ENCODE data around the gene HOXA11.

DNA sequence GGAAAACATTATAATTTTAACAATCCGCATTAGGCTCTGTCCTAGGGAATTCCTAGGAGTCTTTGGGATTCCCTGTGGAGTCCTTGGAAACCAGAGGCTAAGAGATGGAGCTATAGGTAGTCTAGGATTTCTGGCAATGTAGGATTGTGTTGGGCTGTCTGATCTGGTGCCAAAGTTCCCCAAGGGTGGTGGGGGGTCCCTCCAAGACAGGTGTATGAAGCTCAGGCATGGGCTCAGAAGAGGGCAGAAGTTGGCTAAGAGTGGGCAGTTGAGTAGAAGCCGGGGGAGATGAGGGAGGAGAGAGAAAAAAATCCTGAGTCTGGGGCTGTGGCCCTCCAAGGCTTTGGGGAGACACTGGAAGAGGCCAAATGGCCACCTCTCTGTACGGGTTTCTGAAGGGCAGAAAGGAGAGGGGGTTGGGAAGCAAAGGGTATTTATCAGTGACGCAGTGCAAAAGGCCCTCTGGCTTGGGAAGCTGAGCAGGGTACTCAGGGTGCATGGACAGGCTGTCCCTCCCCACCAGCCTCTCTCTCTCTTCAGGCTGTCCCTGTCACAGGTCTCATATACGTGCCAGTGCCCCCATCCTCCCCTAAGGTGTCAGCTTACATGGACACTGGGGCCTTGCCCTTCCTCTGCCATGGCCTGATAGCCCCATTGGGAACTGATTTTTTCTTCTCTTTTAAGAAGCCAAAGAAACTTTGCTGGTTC, 38.4 kb downstream of the HOXA11 start:
- TF ChIP-seq, protein P1, sequence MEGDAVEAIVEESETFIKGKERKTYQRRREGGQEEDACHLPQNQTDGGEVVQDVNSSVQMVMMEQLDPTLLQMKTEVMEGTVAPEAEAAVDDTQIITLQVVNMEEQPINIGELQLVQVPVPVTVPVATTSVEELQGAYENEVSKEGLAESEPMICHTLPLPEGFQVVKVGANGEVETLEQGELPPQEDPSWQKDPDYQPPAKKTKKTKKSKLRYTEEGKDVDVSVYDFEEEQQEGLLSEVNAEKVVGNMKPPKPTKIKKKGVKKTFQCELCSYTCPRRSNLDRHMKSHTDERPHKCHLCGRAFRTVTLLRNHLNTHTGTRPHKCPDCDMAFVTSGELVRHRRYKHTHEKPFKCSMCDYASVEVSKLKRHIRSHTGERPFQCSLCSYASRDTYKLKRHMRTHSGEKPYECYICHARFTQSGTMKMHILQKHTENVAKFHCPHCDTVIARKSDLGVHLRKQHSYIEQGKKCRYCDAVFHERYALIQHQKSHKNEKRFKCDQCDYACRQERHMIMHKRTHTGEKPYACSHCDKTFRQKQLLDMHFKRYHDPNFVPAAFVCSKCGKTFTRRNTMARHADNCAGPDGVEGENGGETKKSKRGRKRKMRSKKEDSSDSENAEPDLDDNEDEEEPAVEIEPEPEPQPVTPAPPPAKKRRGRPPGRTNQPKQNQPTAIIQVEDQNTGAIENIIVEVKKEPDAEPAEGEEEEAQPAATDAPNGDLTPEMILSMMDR (conservative IDR thresholded peaks at IDR 0.05; ENCODE audit: low read length), result no peak
- TF ChIP-seq EZH2phosphoT487 (IDR thresholded peaks at IDR 0.05; ENCODE audit: borderline replicate concordance, low read depth, low read length), result no peak

Data from OCI-LY7 (cell line).